Cardiac muscle cell (in vitro differentiated cells and primary cell): Measurements from ENCODE around the gene CDK5R2. TPM values are rescaled to one million over a fixed set of nuclear protein-coding genes. Genes with fewer than 3 reads are reported as not detected.

Experiments used
- DNase-seq, 2 donors: peaks; one replicate each; pipeline versions ENCODE4 v3.0.0 to v3.0.0-alpha.2; 2010 to 2017; ENCODE audit warnings: low read depth in 1 of 2, low spot score in 1 of 2
- H3K27ac ChIP-seq: fragments of 200-600 bp; sonication (generic); 2 replicates; pipeline ENCODE4 v1.5.1; 2016
- H3K27me3 ChIP-seq: fragments of 200-600 bp; sonication (generic); 2 replicates; pipeline ENCODE4 v1.6.0; 2016; ENCODE audit warnings: control low read depth
- H3K36me3 ChIP-seq: fragments of 200-600 bp; sonication (generic); 2 replicates; pipeline ENCODE4 v1.5.1; 2016; ENCODE audit warnings: control low read depth
- H3K4me1 ChIP-seq: fragments of 200-600 bp; sonication (generic); 2 replicates; pipeline ENCODE4 v1.8.1; 2017; ENCODE audit warnings: low read depth, mild to moderate bottlenecking, mixed run types
- H3K4me3 ChIP-seq: fragments of 200-600 bp; sonication (generic); 2 replicates; pipeline ENCODE4 v1.5.1; 2016; ENCODE audit warnings: mild to moderate bottlenecking
- H3K9me3 ChIP-seq: fragments of 200-600 bp; sonication (generic); 2 replicates; pipeline ENCODE4 v1.5.1; 2017; ENCODE audit warnings: low read depth, mild to moderate bottlenecking, control low read depth
- polyA plus RNA-seq: library from polyadenylated mRNA; unstranded; fragments of >200 nt; fragmentation: Nextera tagmentation; extraction: Ambion mirVana; gene quantifications from 2 replicates; pipeline ENCODE4 v1.2.1, GENCODE V29; 2016
- total RNA-seq: library from RNA; depleted of rRNA; stranded (reverse); fragments of >200 nt; gene quantifications from 2 replicates; pipeline ENCODE4 v1.2.3, GENCODE V29; 2016
- TF ChIP-seq, protein P1 (sequence below): IDR thresholded peaks from 2 replicates; pipeline ENCODE4 v1.5.1; 2012; ENCODE audit warnings: low read depth, mild to moderate bottlenecking, low read length

The CDK5R2 gene
- total and polyA plus RNA-seq, 2 experiments from 2014 or later, result 0.06 to 0.22 TPM

DNA sequence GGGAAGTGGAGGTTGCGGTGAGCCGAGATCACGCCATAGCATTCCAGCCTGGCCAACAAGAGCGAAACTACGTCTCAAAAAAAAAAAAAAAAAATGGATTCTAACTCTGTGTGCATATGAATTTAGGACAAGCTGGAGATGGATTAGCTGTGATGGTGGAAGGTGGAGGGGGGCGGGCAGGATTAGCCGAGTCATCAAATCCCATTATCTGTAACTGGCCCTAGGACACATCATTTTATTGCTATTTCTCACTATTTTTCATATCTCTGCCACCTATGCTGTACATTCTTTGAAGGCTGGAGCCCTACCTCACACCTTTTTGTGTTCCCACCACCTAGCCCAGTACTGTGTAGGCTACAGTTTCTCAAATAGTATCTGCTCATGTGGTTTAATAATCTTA lies 7.3 kb upstream of the CDK5R2 start:
- no peaks in the 10 kb centered on the region for H3K4me1 ChIP-seq
- H3K27me3 ChIP-seq, result peaks cover 36% of the 10 kb centered on the region
- H3K9me3 ChIP-seq, result no peaks in the 10 kb centered on the region
- TF ChIP-seq, protein P1, sequence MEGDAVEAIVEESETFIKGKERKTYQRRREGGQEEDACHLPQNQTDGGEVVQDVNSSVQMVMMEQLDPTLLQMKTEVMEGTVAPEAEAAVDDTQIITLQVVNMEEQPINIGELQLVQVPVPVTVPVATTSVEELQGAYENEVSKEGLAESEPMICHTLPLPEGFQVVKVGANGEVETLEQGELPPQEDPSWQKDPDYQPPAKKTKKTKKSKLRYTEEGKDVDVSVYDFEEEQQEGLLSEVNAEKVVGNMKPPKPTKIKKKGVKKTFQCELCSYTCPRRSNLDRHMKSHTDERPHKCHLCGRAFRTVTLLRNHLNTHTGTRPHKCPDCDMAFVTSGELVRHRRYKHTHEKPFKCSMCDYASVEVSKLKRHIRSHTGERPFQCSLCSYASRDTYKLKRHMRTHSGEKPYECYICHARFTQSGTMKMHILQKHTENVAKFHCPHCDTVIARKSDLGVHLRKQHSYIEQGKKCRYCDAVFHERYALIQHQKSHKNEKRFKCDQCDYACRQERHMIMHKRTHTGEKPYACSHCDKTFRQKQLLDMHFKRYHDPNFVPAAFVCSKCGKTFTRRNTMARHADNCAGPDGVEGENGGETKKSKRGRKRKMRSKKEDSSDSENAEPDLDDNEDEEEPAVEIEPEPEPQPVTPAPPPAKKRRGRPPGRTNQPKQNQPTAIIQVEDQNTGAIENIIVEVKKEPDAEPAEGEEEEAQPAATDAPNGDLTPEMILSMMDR, result no peak
- H3K36me3 ChIP-seq, result no peaks in the 10 kb centered on the region
- H3K27ac ChIP-seq, result no peak overlapping the region
- no peak overlapping the region for H3K4me3 ChIP-seq
- no peak for DNase-seq

DNA sequence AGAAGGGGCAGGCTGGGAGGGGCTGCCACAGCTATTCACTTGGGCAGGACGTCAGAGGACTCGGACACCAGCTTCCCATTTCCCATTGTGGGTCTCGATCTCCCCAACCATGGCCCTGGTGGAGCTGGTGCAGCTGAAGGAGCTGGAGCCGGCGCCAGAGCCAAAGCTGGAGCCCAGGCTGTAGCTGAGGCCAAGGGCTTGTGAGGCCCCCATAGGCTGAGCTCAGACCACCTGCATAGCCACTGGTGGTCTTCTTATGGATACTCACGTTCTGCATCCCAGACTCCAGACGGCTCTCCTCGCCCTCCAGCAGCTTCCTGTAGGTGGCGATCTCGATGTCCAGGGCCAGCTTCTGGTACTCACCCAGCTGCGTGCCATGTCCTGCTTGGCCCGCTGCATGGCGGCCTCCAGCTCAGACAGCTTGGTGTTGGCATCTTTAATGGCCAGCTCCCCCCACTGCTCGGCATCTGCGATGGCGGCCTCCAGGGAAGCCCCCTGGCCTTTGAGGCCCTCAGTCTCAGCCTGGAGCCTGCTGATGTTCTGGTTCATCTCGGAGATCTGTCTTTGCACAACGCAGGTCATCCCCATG lies 6.0 kb upstream of the CDK5R2 start:
- no peak for DNase-seq
- TF ChIP-seq, protein P1, result peak; percentile 14
- no peak overlapping the region for H3K4me3 ChIP-seq
- no peak overlapping the region for H3K27ac ChIP-seq
- no peaks in the 10 kb centered on the region for H3K36me3 ChIP-seq
- H3K4me1 ChIP-seq, result no peaks in the 10 kb centered on the region
- H3K9me3 ChIP-seq, result no peaks in the 10 kb centered on the region
- H3K27me3 ChIP-seq, result peaks cover 49% of the 10 kb centered on the region

DNA sequence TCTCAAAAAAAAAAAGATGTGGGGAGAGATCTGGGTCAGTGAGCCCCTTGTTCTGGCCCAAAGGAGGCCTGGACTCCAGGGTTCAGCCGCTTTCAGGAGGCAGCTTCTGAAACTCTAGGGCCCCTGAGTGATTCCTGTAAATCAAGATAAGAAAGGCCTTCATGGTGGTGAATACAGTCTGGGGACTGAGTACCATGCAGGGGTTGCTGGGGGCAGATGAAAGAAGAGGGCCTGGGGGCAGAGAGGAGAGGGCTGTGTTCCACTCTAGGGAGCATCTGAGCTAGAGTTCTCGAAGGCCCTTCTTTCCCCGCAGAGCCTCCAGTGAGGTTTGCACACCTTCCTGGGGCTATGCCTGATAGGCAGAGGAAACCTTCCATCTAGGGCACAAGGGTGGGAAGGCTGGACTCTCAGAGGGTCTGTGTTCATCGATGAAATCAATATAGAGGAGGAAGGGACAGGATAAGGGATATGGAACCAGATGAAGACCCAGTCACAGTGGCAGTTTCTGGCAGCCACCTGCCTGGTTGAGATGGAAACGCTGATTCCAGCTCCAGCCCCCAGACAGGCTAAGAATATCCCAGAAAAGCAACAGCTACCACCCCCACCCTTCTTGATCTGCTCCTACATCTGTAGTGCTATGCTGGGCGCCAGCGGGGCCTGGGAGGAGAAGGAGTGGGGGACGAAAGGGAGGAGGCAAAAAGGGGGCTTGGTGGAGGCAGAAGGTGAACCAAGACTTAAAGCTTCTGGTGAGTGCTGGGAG lies 4.7 kb upstream of the CDK5R2 start:
- Histone ChIP-seq H3K4me1 (no peaks in the 10 kb centered on the region), H3K27me3 (peaks cover 53% of the 10 kb centered on the region), H3K36me3 (no peaks in the 10 kb centered on the region), H3K9me3 (no peaks in the 10 kb centered on the region), H3K4me3 (no peak overlapping the region), H3K27ac (no peak overlapping the region)
- no peak for DNase-seq
- TF ChIP-seq, protein P1, result no peak

DNA sequence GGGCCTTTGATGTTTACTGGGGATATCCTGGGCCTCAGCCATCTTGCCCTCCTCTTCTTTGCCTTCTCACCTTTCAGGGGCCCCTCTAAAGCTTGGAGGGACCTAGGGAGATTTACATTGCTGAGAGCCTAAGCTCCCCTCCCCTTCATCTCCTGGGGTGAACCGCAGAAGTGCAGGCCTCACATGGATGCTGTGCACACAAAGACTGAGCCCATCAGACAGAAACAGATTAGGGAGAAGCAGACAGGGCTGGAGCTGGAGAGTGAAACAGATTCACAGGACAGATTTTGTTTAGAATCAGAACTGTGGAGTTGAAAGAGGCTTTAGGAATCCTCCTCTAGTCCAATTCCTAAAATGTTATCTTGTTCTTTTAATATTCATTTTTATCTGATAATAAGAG lies 3.4 kb upstream of the CDK5R2 start:
- H3K4me3 ChIP-seq, result no peak overlapping the region

DNA sequence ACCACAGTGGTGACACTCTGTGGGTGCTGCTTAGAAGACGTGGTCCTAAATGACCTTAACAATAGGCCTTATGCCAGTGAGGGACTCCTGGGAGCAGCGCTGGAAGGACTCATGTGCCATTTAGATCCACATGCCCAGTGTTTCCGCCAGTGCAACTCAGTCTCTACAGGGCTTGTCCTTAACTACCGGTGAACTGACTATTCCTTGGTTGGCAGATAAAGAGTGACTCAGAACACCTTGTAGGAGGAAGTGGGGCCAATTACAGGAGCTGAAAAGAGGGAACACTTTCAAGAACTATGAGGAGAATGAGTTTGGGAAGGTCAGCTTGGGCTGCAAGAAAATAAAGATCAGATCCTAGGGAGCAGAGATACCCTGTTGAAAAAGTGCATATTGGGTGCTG lies 1.8 kb upstream of the CDK5R2 start:
- Histone ChIP-seq H3K27ac (no peak overlapping the region), H3K4me3 (no peak overlapping the region), H3K4me1 (no peaks in the 10 kb centered on the region), H3K27me3 (peaks cover 79% of the 10 kb centered on the region), H3K36me3 (no peaks in the 10 kb centered on the region), H3K9me3 (no peaks in the 10 kb centered on the region)
- no peak for DNase-seq
- TF ChIP-seq, protein P1, result no peak

More for the DNA sequence above, 3.4 kb upstream of the CDK5R2 start:
- no peaks in the 10 kb centered on the region for H3K4me1 ChIP-seq
- no peaks in the 10 kb centered on the region for H3K36me3 ChIP-seq
- TF ChIP-seq, protein P1, result no peak
- H3K9me3 ChIP-seq, result no peaks in the 10 kb centered on the region
- H3K27ac ChIP-seq, result no peak overlapping the region
- peaks cover 66% of the 10 kb centered on the region for H3K27me3 ChIP-seq
- DNase-seq, result no peak
